Right lobe of liver (tissue), 6 donors: Measurements from ENCODE around the gene PIK3R4. TPM values are rescaled to one million over a fixed set of nuclear protein-coding genes. Genes with fewer than 3 reads are reported as not detected.

Source experiments
- ATAC-seq, 4 donors: fragments of 200-7000 bp; cut with Tn5 transposase; one replicate each; pipeline ENCODE4 v1.9.1; 2020; ENCODE audit warnings: mild to moderate bottlenecking in 4 of 4, moderate library complexity in 4 of 4
- DNase-seq, 3 donors: peaks; one replicate each; pipeline ENCODE4 v3.0.0-alpha.2; 2020
- H3K27ac ChIP-seq, 3 donors: fragments of 200-600 bp; one replicate each; pipeline ENCODE4 v1.8.0; 2022
- H3K27me3 ChIP-seq, 2 donors: fragments of 200-600 bp; one replicate each; pipeline ENCODE4 v1.8.0; 2022
- H3K36me3 ChIP-seq, 4 donors: fragments of 200-600 bp; sonication (generic) in 1 of 4; one replicate each; pipeline versions ENCODE4 v1.5.1 to v1.8.0; 2017 to 2022; ENCODE audit warnings: control low read depth in 1 of 4
- H3K4me1 ChIP-seq, 4 donors: fragments of 200-600 bp; sonication (generic) in 1 of 4; one replicate each; pipeline versions ENCODE4 v1.5.1 to v1.8.0; 2017 to 2022; ENCODE audit warnings: control low read depth in 1 of 4
- H3K4me3 ChIP-seq, 3 donors: fragments of 200-600 bp; one replicate each; pipeline ENCODE4 v1.8.0; 2022
- H3K9me3 ChIP-seq, 4 donors: fragments of 200-600 bp; sonication (generic) in 1 of 4; one replicate each; pipeline versions ENCODE4 v1.5.1 to v1.8.0; 2017 to 2022; ENCODE audit warnings: control low read depth in 1 of 4
- POLR2A ChIP-seq: fragments of 450-650 bp; IDR thresholded peaks from one replicate; pipeline ENCODE4 v1.6.1; 2017; ENCODE audit warnings: antibody characterized with exemption, mild to moderate bottlenecking
- WGBS: methylation state at CpG from one replicate; pipeline ENCODE4 v1.1.6; 2018; ENCODE audit warnings: low coverage, low lambda C conversion rate; ENCODE audit not compliant: insufficient coverage; ENCODE audit errors: missing lambda C conversion rate; 5-methylcytosine and 5-hydroxymethylcytosine counted together
- intact Hi-C, 2 donors: fragments of 100-400 bp; cut with DNase I; formaldehyde crosslinking; loops; one replicate each; pipeline versions ENCODE4 v1.11.2 to v1.14.1; 2022
- total RNA-seq, 6 experiments: library from RNA; depleted of rRNA in 2 of 6; stranded (reverse); fragments of >200 nt in 2 of 6; fragmentation: NEBNext Ultra II Directional in 3 of 6; extraction: Animal tissue kit (Norgen Biotek cat#: 25700) in 3 of 6; gene quantifications; one replicate each; pipeline versions ENCODE4 v1.1.0 to v1.2.4, GENCODE V29; 2016 to 2023
- TF ChIP-seq, protein P1 (sequence below), 4 donors: fragments of 200-600 bp in 3 of 4; fragments of 450-650 bp in 1 of 4; IDR thresholded peaks; one replicate each; pipeline versions ENCODE4 v1.5.1 to v1.8.0; 2016 to 2022; ENCODE audit warnings: antibody characterized with exemption in 4 of 4, mild to moderate bottlenecking in 2 of 4
- donor health status: DM: no; HTN: yes; CAD: no.
- donor health status: DM: no; HTN: no; CAD: no.
- donor health status: DM: no; HTN: no; CAD: no.
- donor health status: DM: no; HTN: yes; CAD: no.
- donor health status: DM: no; HTN: yes; CAD: no.

The PIK3R4 gene
- total RNA-seq, 6 experiments from 2014 or later: 15.3 to 35.3 (median 24.1) TPM

DNA sequence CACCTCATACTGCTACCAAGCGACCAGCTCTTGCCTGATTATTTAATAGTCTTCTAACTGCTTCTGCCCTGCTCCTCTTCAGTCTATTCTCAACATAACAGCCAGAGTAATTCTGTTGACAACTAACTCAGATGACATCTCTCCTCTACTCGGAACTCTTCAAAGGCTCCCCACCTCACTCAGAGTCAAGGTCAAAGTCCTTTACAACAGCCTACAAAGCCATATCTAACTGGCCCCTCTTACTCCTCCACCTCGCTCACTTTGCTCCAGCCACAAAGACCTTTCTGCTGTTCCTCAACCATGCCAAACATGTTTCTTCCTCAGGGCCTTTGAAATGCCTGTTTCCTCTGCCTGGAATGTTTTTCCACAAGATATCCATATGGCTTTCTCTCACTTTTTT lies 43.6 kb downstream of the PIK3R4 start:
- 63% methylated on average over 3 of the region's 3 CpGs for WGBS
- no peaks in the 10 kb centered on the region for H3K27me3 ChIP-seq
- ATAC-seq (peak; percentile 55 to 82 (median 71)), DNase-seq (no peak)
- H3K4me1 ChIP-seq: peaks cover 0 to 9% (median 4%) of the 10 kb centered on the region in 4 donors
- no peak overlapping the region for H3K27ac ChIP-seq
- TF ChIP-seq, protein P1, sequence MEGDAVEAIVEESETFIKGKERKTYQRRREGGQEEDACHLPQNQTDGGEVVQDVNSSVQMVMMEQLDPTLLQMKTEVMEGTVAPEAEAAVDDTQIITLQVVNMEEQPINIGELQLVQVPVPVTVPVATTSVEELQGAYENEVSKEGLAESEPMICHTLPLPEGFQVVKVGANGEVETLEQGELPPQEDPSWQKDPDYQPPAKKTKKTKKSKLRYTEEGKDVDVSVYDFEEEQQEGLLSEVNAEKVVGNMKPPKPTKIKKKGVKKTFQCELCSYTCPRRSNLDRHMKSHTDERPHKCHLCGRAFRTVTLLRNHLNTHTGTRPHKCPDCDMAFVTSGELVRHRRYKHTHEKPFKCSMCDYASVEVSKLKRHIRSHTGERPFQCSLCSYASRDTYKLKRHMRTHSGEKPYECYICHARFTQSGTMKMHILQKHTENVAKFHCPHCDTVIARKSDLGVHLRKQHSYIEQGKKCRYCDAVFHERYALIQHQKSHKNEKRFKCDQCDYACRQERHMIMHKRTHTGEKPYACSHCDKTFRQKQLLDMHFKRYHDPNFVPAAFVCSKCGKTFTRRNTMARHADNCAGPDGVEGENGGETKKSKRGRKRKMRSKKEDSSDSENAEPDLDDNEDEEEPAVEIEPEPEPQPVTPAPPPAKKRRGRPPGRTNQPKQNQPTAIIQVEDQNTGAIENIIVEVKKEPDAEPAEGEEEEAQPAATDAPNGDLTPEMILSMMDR (IDR thresholded peaks at IDR 0.05): no peak
- no peak for TF ChIP-seq POLR2A
- H3K36me3 ChIP-seq: peaks cover 0 to 15% (median 8%) of the 10 kb centered on the region in 4 donors
- H3K9me3 ChIP-seq: no peaks in the 10 kb centered on the region
- no peak overlapping the region for H3K4me3 ChIP-seq
- intact Hi-C loops: no loop called here

DNA sequence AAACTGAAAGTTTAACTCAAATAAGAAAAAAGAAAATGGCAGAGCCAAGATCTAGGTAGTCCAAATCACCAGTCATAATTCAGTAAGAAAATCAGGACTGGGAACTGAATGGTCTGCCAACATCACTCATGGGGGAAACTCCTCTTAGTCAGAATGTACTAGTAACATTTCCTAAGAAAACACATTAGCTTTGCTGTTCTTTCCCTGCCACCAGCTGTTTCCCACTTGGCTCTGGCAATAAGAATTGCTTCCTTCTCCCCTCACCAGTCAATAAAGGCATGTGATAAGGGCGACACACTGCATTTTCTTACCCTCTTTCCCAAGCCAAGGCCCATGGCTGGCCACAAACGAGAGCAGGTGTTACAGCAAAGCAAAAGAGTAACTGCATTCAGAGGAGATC lies 46.1 kb downstream of the PIK3R4 start:
- Histone ChIP-seq H3K27me3 (no peaks in the 10 kb centered on the region), H3K36me3 (peaks cover 0 to 21% (median 9%) of the 10 kb centered on the region in 4 donors), H3K4me1 (peaks cover 0 to 6% (median 0%) of the 10 kb centered on the region in 4 donors), H3K27ac (no peak overlapping the region), H3K9me3 (no peaks in the 10 kb centered on the region), H3K4me3 (no peak overlapping the region)
- TF ChIP-seq POLR2A: no peak
- TF ChIP-seq, protein P1 (IDR thresholded peaks at IDR 0.05): no peak
- ATAC-seq (no peak), DNase-seq (no peak)
- WGBS: 53% methylated on average over 2 of the region's 2 CpGs
- intact Hi-C loops: no loop called here

DNA sequence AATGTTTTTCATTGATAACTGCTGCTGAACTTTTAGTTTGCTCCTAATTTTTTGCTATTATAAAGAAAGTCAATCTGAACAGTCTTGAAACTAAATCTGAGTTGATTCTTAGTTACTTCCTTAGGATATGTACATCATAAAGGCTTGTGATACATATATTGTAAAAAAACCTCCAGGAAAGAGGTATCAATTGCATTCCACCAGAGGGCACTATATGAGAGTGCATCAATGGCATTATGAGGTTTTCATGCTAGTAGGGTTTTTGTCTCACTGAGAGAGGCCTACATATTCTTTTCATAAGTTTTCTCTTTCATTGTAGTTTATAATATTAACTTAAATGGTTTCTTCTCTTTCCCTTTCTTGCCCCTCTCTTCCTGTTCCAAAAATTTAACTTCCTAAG lies 46.9 kb downstream of the PIK3R4 start:
- TF ChIP-seq POLR2A: no peak
- TF ChIP-seq, protein P1 (IDR thresholded peaks at IDR 0.05): peak; percentile 55 to 69 (median 63)
- Histone ChIP-seq H3K27ac (no peak overlapping the region), H3K36me3 (peaks cover 0 to 24% (median 9%) of the 10 kb centered on the region in 4 donors), H3K4me3 (no peak overlapping the region), H3K9me3 (no peaks in the 10 kb centered on the region), H3K27me3 (no peaks in the 10 kb centered on the region), H3K4me1 (peaks cover 0 to 6% (median 0%) of the 10 kb centered on the region in 4 donors)
- ATAC-seq (peak; percentile 81 to 90 (median 82)), DNase-seq (no peak)
- intact Hi-C loops: no loop called here

DNA sequence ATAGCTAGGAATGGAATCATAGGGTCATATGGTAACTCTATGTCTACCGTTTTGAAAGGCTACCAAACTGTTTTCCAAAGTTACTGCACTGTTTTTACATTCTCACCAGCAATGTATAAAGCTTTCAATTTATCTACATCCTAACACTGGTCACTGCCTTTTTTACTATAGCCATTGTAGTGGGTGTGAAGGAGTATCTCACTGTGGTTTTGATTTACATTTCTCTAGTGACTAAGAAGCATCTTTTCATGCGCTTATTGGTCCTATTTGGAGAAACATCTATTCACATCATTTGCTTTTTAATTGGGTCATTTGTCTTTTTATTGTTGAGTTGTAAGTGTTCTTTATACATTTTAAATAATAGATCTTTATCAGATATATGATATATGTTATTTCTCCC lies 53.3 kb downstream of the PIK3R4 start:
- no peaks in the 10 kb centered on the region for H3K4me1 ChIP-seq
- no peak for DNase-seq
- H3K27me3 ChIP-seq: no peaks in the 10 kb centered on the region
- no peaks in the 10 kb centered on the region for H3K9me3 ChIP-seq
- peaks cover 0 to 34% (median 4%) of the 10 kb centered on the region in 4 donors for H3K36me3 ChIP-seq
- ATAC-seq: no peak
- H3K27ac ChIP-seq: no peak overlapping the region
- H3K4me3 ChIP-seq: no peak overlapping the region
- WGBS: 100% methylated on average over 2 of the region's 2 CpGs
- TF ChIP-seq POLR2A: no peak
- TF ChIP-seq, protein P1 (IDR thresholded peaks at IDR 0.05): no peak
- intact Hi-C loops: no loop called here

DNA sequence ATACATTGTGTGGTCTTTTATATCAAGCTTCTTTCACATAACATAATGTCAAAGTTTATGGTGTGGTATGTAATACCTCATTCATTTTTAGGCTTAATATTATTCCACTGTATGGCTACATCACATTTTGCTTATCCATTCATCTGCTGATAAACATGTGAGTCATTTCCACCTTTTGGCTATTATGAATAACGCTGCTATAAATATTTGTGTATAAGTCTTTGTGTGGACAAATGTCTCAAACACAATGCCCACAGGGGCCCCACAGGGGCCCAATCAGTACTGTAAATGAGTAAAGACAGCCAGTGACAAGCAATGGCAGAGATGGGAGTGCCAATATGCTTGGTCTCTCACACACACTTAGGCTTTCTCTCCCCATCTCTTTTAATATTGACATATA lies 54.2 kb downstream of the PIK3R4 start:
- H3K36me3 ChIP-seq: peaks cover 0 to 34% (median 4%) of the 10 kb centered on the region in 4 donors
- ATAC-seq (no peak), DNase-seq (no peak)
- no peaks in the 10 kb centered on the region for H3K9me3 ChIP-seq
- no peaks in the 10 kb centered on the region for H3K4me1 ChIP-seq
- 78% methylated on average over 1 of the region's 1 CpG for WGBS
- intact Hi-C loops: no loop called here
- H3K27me3 ChIP-seq: no peaks in the 10 kb centered on the region
- H3K27ac ChIP-seq: no peak overlapping the region
- H3K4me3 ChIP-seq: no peak overlapping the region
- no peak for TF ChIP-seq POLR2A
- TF ChIP-seq, protein P1 (IDR thresholded peaks at IDR 0.05): no peak
